SKM-1 treated with dmso at 0.1 percent for 144 hours (cell line): Measurements from ENCODE around the gene PIAS3.
"Not testable (repeated sequence)": the region's sequence is repeated elsewhere in the genome, so short reads cannot be mapped to it uniquely, and the experiment has no call there.

ENCODE experiments used
- DNase-seq: peaks from one replicate; lab custom pipeline; 2025; ENCODE audit not compliant: unreplicated experiment; lab: John Stamatoyannopoulos, UW

The PIAS3 gene

DNA sequence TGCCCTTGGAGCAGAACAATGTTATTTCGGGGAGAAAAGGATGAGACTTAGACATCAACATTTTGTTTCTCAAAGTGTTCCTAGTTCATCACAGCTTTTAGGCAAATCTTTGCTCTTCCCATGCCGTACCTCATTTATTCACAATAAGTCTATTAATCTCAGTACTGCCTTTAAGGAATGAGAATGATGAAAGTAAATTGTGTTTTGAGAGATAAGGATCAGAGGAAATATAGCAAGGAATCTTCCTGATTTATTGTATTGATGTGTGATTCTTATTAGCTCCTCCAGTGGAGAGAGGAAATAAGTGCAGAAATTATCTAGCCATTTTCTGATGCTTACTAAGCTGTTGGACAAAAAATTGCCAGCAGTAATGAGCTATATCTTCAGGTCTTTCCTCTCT is 32.9 kb downstream of the PIAS3 start:
- DNase-seq = no peak

DNA sequence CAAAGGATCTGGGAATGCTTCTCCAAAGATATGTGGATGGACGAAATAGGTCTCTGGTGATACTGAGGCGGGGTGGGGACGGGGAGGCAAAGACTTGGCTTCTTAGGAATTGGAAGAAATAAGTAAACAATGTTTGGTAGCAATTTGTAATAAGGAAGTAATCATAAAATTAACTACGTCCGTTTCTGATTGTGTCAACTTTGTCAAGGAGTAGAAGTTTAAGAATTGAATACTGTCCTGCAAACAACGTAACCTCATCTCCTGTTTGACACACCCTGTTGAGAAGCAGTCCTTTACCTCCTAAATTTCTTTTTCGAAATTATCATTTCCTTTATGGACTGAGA is 34.4 kb downstream of the PIAS3 start:
- no peak for DNase-seq

- peak; percentile 97 for DNase-seq
Measured at GRCh38 chr1:145823565-145824498, 35.0 kb downstream of the PIAS3 start, which contains the start of the genes POLR3C and RNF115. TSS of gene POLR3C (plus strand) at chr1:145824200. CDS start at chr1:145825777, 1,577 bp downstream. TSS of gene RNF115 (minus strand) at chr1:145824095. CDS start at chr1:145823873, 222 bp downstream.

- DNase-seq = not testable (repeated sequence)
Measured at GRCh38 chr1:145822779-145823331, 36.0 kb downstream of the PIAS3 start.

- DNase-seq = not testable (repeated sequence)
Measured at GRCh38 chr1:145818095-145818494, 40.8 kb downstream of the PIAS3 start.

DNA sequence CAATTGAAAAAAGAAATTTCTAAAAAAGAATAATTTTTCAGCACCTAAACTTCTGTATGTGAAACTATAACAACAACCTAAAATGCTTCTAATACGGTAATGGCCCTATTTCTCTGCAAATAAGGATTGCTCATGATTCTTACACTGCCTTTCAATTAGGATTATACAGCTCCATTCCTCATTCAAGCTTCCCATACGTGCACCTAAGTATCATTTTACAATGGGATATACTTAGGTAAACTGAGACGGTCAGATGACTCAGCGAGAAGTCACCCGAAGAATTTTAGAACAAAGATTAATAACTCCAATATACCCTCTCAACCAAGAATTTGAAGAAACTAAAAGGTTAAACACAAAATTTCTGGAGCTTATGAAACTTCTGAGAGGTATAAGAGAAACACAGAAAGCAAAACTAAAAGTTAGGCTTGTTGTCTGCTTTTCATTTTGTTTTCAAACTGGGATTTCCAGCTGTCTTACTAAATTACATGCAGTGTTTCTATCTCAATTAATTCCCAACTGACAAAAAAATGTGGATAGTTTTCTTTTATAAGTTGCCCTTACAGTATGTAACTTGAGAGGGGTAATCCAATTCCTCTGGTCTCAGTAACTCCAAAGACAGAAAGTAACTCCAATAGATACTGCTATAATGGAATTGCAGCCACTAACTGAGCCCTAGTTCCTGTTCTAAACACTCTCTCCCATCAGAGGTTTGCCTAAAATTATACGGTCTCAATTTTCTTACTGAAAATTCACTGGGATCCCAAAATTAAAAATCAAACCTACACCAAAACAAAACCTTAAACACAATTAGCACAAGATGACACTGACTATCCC is 45.7 kb downstream of the PIAS3 start:
- not testable (repeated sequence) for DNase-seq

DNA sequence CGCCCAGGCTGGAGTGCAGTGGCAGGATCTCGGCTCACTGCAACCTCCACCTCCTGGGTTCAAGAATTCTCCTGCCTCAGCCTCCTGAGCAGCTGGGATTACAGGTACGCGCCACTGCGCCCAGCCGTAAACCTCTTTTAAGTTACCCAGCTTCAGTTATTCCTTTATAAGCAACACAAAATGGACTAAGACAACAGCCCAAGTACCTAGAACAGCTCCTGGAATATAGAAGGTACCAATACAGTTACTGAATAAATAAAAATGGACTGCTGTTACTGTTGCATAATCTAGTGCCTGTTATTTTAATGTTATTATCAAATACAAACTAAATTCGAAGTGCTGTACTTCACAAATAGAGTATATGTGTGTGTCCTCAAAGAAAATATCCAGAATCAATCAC is 52.0 kb downstream of the PIAS3 start:
- DNase-seq = no peak

GRCh38 chr1:145806408-145806807 is 52.5 kb downstream of the PIAS3 start:
- no peak for DNase-seq

DNA sequence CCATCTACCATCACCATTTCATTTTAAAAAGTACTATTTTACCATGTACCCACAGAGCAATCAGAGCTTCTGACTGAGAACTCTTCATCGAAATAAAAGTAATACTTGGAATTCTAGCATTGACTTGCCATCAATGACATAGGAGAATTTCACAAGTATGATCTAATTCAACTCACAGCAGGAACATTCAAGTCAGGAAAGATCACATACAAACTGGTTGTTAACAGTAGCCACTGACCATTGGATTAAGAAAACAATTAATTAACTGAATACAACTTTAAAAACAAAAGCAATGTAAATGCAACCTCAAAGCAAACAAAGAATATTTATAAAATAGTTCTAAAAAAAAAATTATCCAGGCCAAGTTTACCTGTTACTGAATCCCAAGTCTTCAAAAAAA is 53.8 kb downstream of the PIAS3 start:
- DNase-seq = no peak

GRCh38 chr1:145804235-145805045 is 54.4 kb downstream of the PIAS3 start:
- no peak for DNase-seq

DNA sequence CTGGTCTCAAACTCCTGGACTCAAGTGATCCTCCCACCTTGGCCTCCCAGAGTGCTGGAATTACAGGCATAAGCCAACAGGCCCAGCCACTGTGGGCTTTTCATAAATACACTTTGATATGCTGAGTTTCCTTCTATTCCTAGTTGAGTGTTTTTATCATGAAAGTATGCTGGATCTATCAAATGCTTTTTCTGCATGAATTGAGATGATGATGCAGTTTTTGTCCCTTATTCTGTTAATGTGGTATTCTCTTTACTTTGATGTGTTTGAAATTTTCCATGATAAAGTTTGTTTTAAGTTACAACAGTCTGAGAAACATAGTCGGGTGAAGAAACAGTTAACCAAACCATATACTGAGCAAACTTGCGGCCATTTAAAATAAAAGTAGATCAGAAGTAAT is 59.1 kb downstream of the PIAS3 start:
- DNase-seq = no peak
